HG02642 (cell line): Measurements from ENCODE around the gene LDLRAD2.
"Not testable (repeated sequence)": the region's sequence is repeated elsewhere in the genome, so short reads cannot be mapped to it uniquely, and the experiment has no call there.

Source experiments
- ATAC-seq: cut with Tn5 transposase; IDR thresholded peaks from one replicate; pipeline ENCODE4 v1.9.1; 2021; ENCODE audit warnings: mild to moderate bottlenecking; ENCODE audit not compliant: unreplicated experiment, poor library complexity

LDLRAD2 gene

GRCh38 chr1:21822349-21822748, 10.3 kb downstream of the LDLRAD2 start:
- no peak for ATAC-seq

- no peak for ATAC-seq
Measured at GRCh38 chr1:21823206-21823979, 11.3 kb downstream of the LDLRAD2 start.

GRCh38 chr1:21823980-21824702, 12.1 kb downstream of the LDLRAD2 start:
- no peak for ATAC-seq

GRCh38 chr1:21824926-21825325, 12.9 kb downstream of the LDLRAD2 start:
- no peak for ATAC-seq

GRCh38 chr1:21825393-21825792, 13.3 kb downstream of the LDLRAD2 start:
- ATAC-seq = no peak

GRCh38 chr1:21826694-21827093, 14.6 kb downstream of the LDLRAD2 start:
- not testable (repeated sequence) for ATAC-seq

GRCh38 chr1:21827141-21827679, 15.1 kb downstream of the LDLRAD2 start:
- ATAC-seq = no peak

GRCh38 chr1:21828075-21828474, 16.0 kb downstream of the LDLRAD2 start:
- no peak for ATAC-seq

GRCh38 chr1:21828506-21829210, 16.6 kb downstream of the LDLRAD2 start:
- no peak for ATAC-seq

GRCh38 chr1:21829294-21829693, 17.2 kb downstream of the LDLRAD2 start:
- ATAC-seq = no peak

- no peak for ATAC-seq
Measured at GRCh38 chr1:21830792-21831453, 18.9 kb downstream of the LDLRAD2 start.

- ATAC-seq = no peak
Measured at GRCh38 chr1:21831454-21831970, 19.4 kb downstream of the LDLRAD2 start.

- no peak for ATAC-seq
Measured at GRCh38 chr1:21833392-21833976, 21.4 kb downstream of the LDLRAD2 start.

- ATAC-seq = no peak
Measured at GRCh38 chr1:21834094-21834493, 22.0 kb downstream of the LDLRAD2 start.

GRCh38 chr1:21834666-21835065, 22.6 kb downstream of the LDLRAD2 start:
- ATAC-seq = no peak

GRCh38 chr1:21836010-21836409, 23.9 kb downstream of the LDLRAD2 start:
- ATAC-seq = no peak

- no peak for ATAC-seq
Measured at GRCh38 chr1:21836729-21837128, 24.7 kb downstream of the LDLRAD2 start.

GRCh38 chr1:21837476-21837875, 25.4 kb downstream of the LDLRAD2 start:
- ATAC-seq = no peak

- no peak for ATAC-seq
Measured at GRCh38 chr1:21838359-21839157, 26.5 kb downstream of the LDLRAD2 start.
